Right atrium auricular region (tissue), 2 donors: Measurements from ENCODE around the gene AP4E1. TPM values are rescaled to one million over a fixed set of nuclear protein-coding genes. Genes with fewer than 3 reads are reported as not detected.
"Not testable (repeated sequence)": the region's sequence is repeated elsewhere in the genome, so short reads cannot be mapped to it uniquely, and the experiment has no call there.

Source experiments
- DNase-seq: peaks from one replicate; pipeline ENCODE4 v3.0.0-alpha.2; 2019; ENCODE audit warnings: low spot score
- H3K27ac ChIP-seq, 2 donors: fragments of 200-600 bp; sonication (generic); 1 replicate in 1 of 2; 2 replicates in 1 of 2; pipeline ENCODE4 v1.5.1; 2016 to 2019
- H3K27me3 ChIP-seq, 2 donors: fragments of 200-600 bp; sonication (generic); one replicate each; pipeline versions ENCODE4 v1.5.1 to v1.6.0; 2017 to 2019
- H3K36me3 ChIP-seq: fragments of 200-600 bp; sonication (generic); one replicate; pipeline ENCODE4 v1.5.1; 2016
- H3K4me1 ChIP-seq, 2 donors: fragments of 200-600 bp; sonication (generic); one replicate each; pipeline versions ENCODE4 v1.5.1 to v1.6.0; 2017 to 2019
- H3K4me3 ChIP-seq, 2 donors: fragments of 200-600 bp; sonication (generic); 1 replicate in 1 of 2; 2 replicates in 1 of 2; pipeline ENCODE4 v1.5.1; 2017 to 2019; ENCODE audit warnings: mild to moderate bottlenecking in 1 of 2, moderate library complexity in 1 of 2
- H3K9me3 ChIP-seq, 2 donors: fragments of 200-600 bp; sonication (generic); one replicate each; pipeline ENCODE4 v1.5.1; 2019
- CTCF ChIP-seq, 2 donors: fragments of 200-600 bp; sonication (generic); IDR thresholded peaks; one replicate each; pipeline ENCODE4 v1.5.1; 2019; ENCODE audit warnings: antibody characterized with exemption in 2 of 2
- total RNA-seq, 2 donors: library from RNA; depleted of rRNA; stranded (reverse); fragments of >200 nt; gene quantifications; one replicate each; pipeline ENCODE4 v1.1.0, GENCODE V29; 2016

Gene AP4E1
- total RNA-seq, 2 donors from 2014 or later: 7.0 to 11.7 TPM

- Histone ChIP-seq H3K4me3 (peak overlapping the region; percentile 86 to 98), H3K27me3 (no peaks in the 10 kb centered on the region), H3K36me3 (peaks cover 7% of the 10 kb centered on the region), H3K27ac (peak overlapping the region; percentile 91 to 95), H3K9me3 (no peaks in the 10 kb centered on the region), H3K4me1 (peaks cover 0 to 41% of the 10 kb centered on the region in 2 donors)
- DNase-seq: no peak
- no peak for TF ChIP-seq CTCF (IDR thresholded peaks at IDR 0.05)
Observed at GRCh38 chr15:50907601-50908208, 778 bp upstream of the AP4E1 start.

- no peak for DNase-seq
- Histone ChIP-seq H3K27me3 (no peaks in the 10 kb centered on the region), H3K9me3 (no peaks in the 10 kb centered on the region), H3K4me3 (peak overlapping the region; percentile 86 to 98), H3K4me1 (peaks cover 0 to 41% of the 10 kb centered on the region in 2 donors), H3K36me3 (peaks cover 14% of the 10 kb centered on the region), H3K27ac (peak overlapping the region; percentile 91 to 95)
- TF ChIP-seq CTCF (IDR thresholded peaks at IDR 0.05): no peak
Observed at GRCh38 chr15:50909010-50909317, 481 bp downstream of the AP4E1 start.

- Histone ChIP-seq H3K4me1 (peaks cover 0 to 41% of the 10 kb centered on the region in 2 donors), H3K27ac (peak overlapping the region; percentile 13 to 33), H3K36me3 (peaks cover 22% of the 10 kb centered on the region)
- H3K9me3 ChIP-seq, DNase-seq, H3K27me3 ChIP-seq, H3K4me3 ChIP-seq: not testable (repeated sequence)
Observed at GRCh38 chr15:50910426-50910795, 1.9 kb downstream of the AP4E1 start.

GRCh38 chr15:50911001-50911400 is 2.5 kb downstream of the AP4E1 start:
- Histone ChIP-seq H3K4me1 (peaks cover 0 to 41% of the 10 kb centered on the region in 2 donors), H3K27me3 (no peaks in the 10 kb centered on the region), H3K27ac (peak overlapping the region in 1 of 2 donors; percentile 33), H3K9me3 (no peaks in the 10 kb centered on the region), H3K4me3 (no peak overlapping the region), H3K36me3 (peaks cover 27% of the 10 kb centered on the region)
- no peak for TF ChIP-seq CTCF (IDR thresholded peaks at IDR 0.05)
- no peak for DNase-seq

GRCh38 chr15:50911621-50912020 is 3.1 kb downstream of the AP4E1 start:
- no peaks in the 10 kb centered on the region for H3K27me3 ChIP-seq
- H3K36me3 ChIP-seq: peaks cover 33% of the 10 kb centered on the region
- peaks cover 0 to 41% of the 10 kb centered on the region in 2 donors for H3K4me1 ChIP-seq
- H3K9me3 ChIP-seq: no peaks in the 10 kb centered on the region
- no peak for DNase-seq
- peak overlapping the region in 1 of 2 donors; percentile 33 for H3K27ac ChIP-seq
- H3K4me3 ChIP-seq: no peak overlapping the region
- no peak for TF ChIP-seq CTCF (IDR thresholded peaks at IDR 0.05)

- DNase-seq: no peak
- no peak overlapping the region for H3K27ac ChIP-seq
- H3K36me3 ChIP-seq: peaks cover 61% of the 10 kb centered on the region
- peaks cover 0 to 7% of the 10 kb centered on the region in 2 donors for H3K4me1 ChIP-seq
- no peak for TF ChIP-seq CTCF (IDR thresholded peaks at IDR 0.05)
- H3K27me3 ChIP-seq: no peaks in the 10 kb centered on the region
- H3K9me3 ChIP-seq: no peaks in the 10 kb centered on the region
- H3K4me3 ChIP-seq: no peak overlapping the region
Observed at GRCh38 chr15:50916400-50916799, 7.9 kb downstream of the AP4E1 start.

GRCh38 chr15:50919359-50919758 is 10.9 kb downstream of the AP4E1 start:
- H3K27me3 ChIP-seq, H3K4me3 ChIP-seq, DNase-seq, H3K9me3 ChIP-seq, H3K27ac ChIP-seq, H3K4me1 ChIP-seq: not testable (repeated sequence)
- H3K36me3 ChIP-seq: peaks cover 54% of the 10 kb centered on the region
